Ishikawa (cell line): ENCODE data around the gene SLAMF7.

ENCODE experiments used
- CEBPB ChIP-seq: IDR thresholded peaks from 2 replicates; pipeline ENCODE4 v1.6.1; 2012
- CREB1 ChIP-seq: IDR thresholded peaks from 2 replicates; pipeline ENCODE4 v1.6.1; 2012; ENCODE audit warnings: low read depth
- EGR1 ChIP-seq: IDR thresholded peaks from 2 replicates; pipeline ENCODE4 v1.6.1; 2012
- EP300 ChIP-seq: IDR thresholded peaks from 2 replicates; pipeline ENCODE4 v1.6.1; 2012; ENCODE audit warnings: borderline replicate concordance
- FOXM1 ChIP-seq: IDR thresholded peaks from 2 replicates; pipeline ENCODE4 v1.6.1; 2012; ENCODE audit warnings: low read depth, borderline replicate concordance
- NFIC ChIP-seq: IDR thresholded peaks from 2 replicates; pipeline ENCODE4 v1.6.1; 2012
- RAD21 ChIP-seq: IDR thresholded peaks from 2 replicates; pipeline ENCODE4 v1.6.1; 2012; ENCODE audit warnings: low read depth
- TAF1 ChIP-seq: IDR thresholded peaks from 2 replicates; pipeline ENCODE4 v1.6.1; 2012; ENCODE audit warnings: low read depth, mild to moderate bottlenecking
- TCF12 ChIP-seq: IDR thresholded peaks from 2 replicates; pipeline ENCODE4 v1.6.1; 2012; ENCODE audit warnings: low read depth
- TEAD4 ChIP-seq: IDR thresholded peaks from 2 replicates; pipeline ENCODE4 v1.6.1; 2012
- YY1 ChIP-seq: IDR thresholded peaks from 2 replicates; pipeline ENCODE4 v1.6.1; 2012; ENCODE audit warnings: low read depth
- ZBTB7A ChIP-seq: IDR thresholded peaks from 2 replicates; pipeline ENCODE4 v1.6.1; 2012; ENCODE audit warnings: low read depth
- TF ChIP-seq, protein P1 (sequence below): IDR thresholded peaks from 2 replicates; pipeline ENCODE4 v1.6.1; 2012
- TF ChIP-seq, protein P2 (sequence below): IDR thresholded peaks from 2 replicates; pipeline ENCODE4 v1.6.1; 2012
- TF ChIP-seq, protein P3 (sequence below): IDR thresholded peaks from 2 replicates; pipeline ENCODE4 v1.6.1; 2012; ENCODE audit warnings: low read depth, mild to moderate bottlenecking

Gene SLAMF7

DNA sequence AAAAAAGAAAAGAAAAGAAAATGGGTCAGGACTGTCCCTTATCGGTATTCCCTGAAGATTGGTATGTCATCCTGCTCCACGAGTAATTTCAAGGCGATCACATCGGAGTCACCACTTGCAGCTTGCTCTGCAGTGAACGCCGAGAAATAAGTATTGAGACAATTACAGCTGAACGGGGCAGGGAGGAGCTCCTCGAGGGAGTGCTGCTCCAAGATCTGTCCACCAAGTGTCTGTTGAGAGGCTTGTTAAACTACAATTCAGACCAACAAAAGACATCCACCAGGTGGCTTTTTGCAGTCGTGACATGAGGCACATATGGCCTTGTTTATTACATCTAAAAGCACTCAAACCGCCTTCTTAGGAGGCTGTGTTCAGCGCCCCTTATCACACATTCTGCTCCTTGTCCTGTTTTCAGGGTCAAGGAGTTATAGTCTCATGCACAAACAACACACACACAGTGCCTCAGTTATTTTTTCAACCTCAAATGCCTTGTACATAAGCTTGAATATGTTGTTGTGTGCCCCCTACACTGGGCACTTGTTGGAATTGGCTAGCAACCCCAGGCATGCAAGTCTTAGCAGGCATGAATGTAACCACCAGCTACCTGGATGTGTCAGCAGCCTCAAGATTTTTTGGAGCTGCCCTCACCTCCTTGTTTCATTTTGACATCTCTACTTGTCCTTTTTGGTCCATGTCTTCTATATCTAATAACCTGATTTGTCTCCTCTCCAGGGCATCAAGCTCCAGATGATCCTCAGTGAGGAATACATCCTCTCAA is 14.4 kb upstream of the SLAMF7 start:
- TF ChIP-seq TAF1 (no peak), TEAD4 (no peak), EP300 (no peak)

DNA sequence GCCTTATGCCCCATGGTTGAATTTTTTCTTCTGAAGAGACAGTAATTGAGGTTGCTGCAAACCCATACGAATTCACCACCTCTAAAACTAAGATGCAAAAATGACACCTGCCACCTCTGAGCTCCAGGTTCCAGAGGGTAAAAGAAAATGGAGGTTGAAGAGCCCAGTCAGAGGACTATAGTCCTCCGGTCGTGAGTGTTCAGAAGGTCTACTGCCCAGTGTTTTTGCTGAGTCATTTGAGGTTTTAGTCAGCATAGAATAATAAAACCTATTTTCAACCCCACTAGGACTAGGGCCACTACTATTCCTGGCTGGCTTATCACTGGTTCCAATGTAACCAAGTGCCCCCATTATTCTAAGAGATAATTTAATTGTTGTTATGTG is 12.9 kb upstream of the SLAMF7 start:
- TF ChIP-seq TAF1 (no peak), YY1 (no peak), TCF12 (no peak)

DNA sequence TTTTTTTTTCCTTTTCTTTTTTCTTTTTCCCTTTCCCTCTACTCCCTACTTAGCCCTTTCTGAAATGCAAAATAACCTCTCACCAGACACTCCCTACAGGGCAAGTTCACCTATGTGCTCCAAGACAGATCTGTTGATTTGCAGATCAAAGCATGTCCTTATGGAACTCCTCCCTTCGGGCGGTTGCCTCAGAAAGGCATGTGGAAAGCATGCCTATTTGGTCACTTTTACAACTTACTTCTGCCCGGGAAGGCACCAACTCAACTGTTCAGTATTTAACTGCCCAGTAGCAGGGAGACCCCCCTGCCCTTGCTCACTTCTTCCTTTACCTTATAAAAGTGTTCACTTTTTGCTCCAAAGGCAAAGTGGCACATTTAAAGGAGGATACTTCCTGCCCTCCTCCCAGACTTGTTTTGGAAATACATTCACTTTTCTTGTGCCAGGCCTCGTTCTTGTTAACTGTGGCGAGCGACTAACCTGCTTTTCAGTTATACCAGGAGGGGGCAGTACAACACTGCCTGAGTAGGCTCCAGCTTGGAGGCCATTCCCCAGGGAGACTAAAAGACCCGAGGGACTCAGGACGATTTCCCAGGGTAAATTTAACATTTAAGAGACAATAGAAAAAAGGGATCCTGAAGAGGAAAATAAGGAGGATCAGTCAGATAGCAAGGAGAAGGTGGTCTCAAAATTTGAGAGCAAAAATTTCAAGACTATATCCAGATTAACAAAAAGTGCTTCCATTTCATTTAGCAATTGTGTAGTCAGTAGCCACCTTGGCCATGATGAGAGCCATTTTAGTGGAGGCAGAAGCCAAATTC is 12.3 kb upstream of the SLAMF7 start:
- TF ChIP-seq NFIC, result no peak
- no peak for TF ChIP-seq EP300
- no peak for TF ChIP-seq CEBPB
- TF ChIP-seq RAD21, result peak; percentile 81

DNA sequence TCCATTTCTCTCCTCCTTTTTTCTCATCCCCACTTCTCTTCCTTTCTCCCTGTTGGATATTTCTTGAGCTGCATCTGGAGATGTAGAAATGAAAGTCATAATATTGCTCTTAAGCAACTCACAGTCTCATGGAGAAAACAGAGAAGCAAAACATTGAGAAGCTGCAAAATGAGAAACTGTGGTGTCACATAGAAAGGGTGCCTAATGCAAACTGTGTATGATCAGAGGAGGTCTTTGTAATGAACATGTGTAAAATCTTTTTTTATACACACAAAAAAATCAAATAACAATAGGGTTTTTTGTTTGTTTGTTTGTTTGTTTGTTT is 11.8 kb upstream of the SLAMF7 start:
- TF ChIP-seq EP300, result no peak
- no peak for TF ChIP-seq CREB1
- TF ChIP-seq ZBTB7A, result no peak

DNA sequence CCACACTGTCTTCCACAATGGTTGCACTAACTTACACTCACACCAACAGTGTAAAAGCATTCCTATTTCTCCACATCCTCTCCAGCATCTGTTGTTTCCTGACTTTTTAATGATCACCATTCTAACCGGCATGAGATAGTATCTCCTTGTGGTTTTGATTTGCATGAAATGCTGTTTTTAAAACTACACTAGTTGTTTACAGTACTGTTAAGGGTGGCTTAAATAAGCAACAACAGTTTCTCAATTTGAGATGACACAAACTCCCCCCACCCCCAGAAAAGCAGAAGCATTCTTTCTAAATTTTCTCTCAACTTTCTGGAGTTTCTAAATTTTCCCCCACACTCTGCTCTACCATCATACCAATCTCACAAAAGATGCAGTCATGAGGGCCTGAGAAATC is 7.1 kb upstream of the SLAMF7 start:
- TF ChIP-seq EGR1 (no peak), TCF12 (no peak), TEAD4 (no peak), YY1 (no peak), ZBTB7A (no peak), TAF1 (no peak)
- TF ChIP-seq, protein P1, sequence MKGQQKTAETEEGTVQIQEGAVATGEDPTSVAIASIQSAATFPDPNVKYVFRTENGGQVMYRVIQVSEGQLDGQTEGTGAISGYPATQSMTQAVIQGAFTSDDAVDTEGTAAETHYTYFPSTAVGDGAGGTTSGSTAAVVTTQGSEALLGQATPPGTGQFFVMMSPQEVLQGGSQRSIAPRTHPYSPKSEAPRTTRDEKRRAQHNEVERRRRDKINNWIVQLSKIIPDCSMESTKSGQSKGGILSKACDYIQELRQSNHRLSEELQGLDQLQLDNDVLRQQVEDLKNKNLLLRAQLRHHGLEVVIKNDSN, result no peak

DNA sequence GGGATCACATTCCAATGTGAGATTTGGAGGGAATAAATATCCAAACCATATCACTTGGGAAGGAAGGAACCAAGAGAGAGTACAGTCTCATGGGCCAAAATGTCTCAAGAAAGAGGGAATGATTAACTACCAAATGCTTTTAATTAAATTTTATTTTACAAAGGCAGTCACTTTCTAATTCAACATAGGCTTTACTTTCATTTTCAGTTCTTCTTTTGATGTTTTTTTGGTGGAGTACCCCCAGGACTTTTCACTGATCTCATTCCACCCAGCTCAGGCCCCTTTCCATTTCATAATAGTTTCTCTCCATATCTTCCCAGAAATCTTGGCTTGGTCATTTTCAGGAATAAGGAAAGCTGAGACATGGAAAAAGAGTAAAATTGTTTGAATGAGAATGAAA is 5.1 kb upstream of the SLAMF7 start:
- no peak for TF ChIP-seq YY1
- TF ChIP-seq CREB1, result no peak
- no peak for TF ChIP-seq TEAD4
- no peak for TF ChIP-seq NFIC

DNA sequence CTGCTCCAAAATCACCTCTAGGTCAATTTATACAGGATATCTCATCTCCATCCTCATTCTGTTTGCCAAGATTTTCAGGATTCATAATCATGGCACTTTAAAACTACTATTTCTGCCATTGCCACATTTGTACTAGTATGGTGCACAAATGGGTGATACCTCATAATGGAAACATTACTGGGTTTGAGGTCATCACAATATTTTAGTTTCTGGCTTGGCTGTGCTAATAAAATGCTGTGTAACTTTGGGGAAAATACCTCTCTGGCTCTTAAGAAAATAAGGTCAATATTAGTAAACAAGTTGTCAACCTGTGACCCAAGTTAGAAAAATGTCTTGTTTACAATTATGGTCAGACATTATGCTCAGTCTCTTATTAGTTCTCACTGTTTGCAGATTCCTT is 4.7 kb upstream of the SLAMF7 start:
- TF ChIP-seq ZBTB7A (no peak), EGR1 (no peak), NFIC (no peak), CEBPB (no peak), FOXM1 (no peak), TAF1 (no peak), EP300 (no peak), YY1 (no peak), RAD21 (no peak), TCF12 (no peak), TEAD4 (no peak), CREB1 (no peak)
- TF ChIP-seq, protein P2, sequence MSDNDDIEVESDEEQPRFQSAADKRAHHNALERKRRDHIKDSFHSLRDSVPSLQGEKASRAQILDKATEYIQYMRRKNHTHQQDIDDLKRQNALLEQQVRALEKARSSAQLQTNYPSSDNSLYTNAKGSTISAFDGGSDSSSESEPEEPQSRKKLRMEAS, result no peak
- TF ChIP-seq, protein P3, sequence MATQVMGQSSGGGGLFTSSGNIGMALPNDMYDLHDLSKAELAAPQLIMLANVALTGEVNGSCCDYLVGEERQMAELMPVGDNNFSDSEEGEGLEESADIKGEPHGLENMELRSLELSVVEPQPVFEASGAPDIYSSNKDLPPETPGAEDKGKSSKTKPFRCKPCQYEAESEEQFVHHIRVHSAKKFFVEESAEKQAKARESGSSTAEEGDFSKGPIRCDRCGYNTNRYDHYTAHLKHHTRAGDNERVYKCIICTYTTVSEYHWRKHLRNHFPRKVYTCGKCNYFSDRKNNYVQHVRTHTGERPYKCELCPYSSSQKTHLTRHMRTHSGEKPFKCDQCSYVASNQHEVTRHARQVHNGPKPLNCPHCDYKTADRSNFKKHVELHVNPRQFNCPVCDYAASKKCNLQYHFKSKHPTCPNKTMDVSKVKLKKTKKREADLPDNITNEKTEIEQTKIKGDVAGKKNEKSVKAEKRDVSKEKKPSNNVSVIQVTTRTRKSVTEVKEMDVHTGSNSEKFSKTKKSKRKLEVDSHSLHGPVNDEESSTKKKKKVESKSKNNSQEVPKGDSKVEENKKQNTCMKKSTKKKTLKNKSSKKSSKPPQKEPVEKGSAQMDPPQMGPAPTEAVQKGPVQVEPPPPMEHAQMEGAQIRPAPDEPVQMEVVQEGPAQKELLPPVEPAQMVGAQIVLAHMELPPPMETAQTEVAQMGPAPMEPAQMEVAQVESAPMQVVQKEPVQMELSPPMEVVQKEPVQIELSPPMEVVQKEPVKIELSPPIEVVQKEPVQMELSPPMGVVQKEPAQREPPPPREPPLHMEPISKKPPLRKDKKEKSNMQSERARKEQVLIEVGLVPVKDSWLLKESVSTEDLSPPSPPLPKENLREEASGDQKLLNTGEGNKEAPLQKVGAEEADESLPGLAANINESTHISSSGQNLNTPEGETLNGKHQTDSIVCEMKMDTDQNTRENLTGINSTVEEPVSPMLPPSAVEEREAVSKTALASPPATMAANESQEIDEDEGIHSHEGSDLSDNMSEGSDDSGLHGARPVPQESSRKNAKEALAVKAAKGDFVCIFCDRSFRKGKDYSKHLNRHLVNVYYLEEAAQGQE, result no peak
- TF ChIP-seq, protein P1, result no peak

DNA sequence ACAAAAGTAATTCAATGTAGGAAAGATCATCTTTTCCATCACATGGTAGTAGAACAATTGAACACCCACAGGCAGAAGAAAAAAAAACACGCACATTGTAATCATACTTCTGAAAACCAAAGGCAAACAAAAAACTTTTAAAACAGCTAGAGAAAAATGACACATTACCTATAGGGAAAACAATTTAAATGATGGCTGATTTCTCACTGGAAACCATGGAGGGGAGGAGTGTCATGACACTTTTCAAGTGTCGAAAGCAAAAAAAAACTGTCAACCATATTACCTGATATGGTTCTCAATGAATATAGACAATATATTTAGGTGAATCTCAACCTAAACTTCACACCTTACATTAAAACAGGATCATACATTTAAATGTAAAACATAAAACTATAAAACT is 776 bp upstream of the SLAMF7 start:
- TF ChIP-seq YY1 (no peak), FOXM1 (no peak), TCF12 (no peak), TAF1 (no peak), TEAD4 (no peak), CREB1 (no peak), CEBPB (no peak), EP300 (no peak), EGR1 (no peak)
- TF ChIP-seq, protein P1, result no peak
